ENCODE data around the gene KIAA1549. TPM values are rescaled to one million over a fixed set of nuclear protein-coding genes. Genes with fewer than 3 reads are reported as not detected.
"Not testable (repeated sequence)": the region's sequence is repeated elsewhere in the genome, so short reads cannot be mapped to it uniquely, and the experiment has no call there.

The KIAA1549 gene
- 13.2 TPM for polyA plus RNA-seq (2012; ENCODE audit: insufficient read depth, insufficient read length, low read depth)

DNA sequence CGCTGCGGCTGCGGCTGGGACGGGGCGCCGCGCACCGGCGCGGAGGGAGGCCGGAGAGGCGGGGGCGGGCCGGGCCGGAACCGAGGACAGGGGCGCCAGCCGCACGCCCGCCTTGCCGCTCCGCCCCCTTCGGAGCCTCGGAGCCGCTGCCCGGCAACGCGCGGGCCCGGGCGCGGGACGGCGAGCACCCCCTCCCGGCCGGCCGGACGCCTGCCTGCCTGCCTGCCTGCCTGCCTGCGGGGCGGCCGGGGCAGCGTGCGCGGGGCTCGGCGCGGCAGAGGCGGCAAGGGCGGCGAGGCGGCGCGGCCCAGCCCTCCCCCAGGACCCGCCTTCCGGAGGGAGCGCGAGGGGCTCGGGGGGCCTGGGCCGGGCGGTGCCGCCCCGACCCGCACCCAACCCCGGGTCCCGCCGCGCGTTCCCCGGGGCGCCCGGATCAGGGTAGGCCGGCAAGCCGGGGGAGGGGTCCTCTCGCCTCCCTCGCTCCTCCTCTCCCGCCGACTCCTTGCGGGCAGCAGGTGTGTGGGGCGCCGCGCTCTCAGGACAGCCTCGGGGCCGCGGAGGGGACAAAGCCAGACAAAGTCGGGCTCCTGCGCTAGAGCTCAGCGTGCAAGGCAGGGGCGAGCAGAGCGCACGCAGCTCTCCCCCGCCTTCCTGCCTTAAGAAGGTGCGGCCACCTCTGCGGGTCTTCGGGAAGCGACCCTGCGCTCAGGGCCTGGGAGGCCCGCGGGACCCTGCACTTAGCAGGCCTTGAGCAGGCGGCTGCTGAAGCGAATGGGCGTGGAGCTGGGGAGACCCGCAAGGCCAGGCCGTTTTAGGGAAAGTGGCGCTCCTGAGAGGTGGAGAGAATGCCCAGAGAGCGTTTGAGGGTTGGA is at the start of gene KIAA1549:
KIAA1549 (minus strand) TSS at position 58 of the 872 bp plus-strand sequence. CDS start 120 bp downstream, outside the sequence.
- Histone ChIP-seq H3K36me3 (no peaks in the 10 kb centered on the region), H3K9me3 (no peaks in the 10 kb centered on the region), H3K4me1 (peaks cover 3% of the 10 kb centered on the region; the same call in 1 of the 2 replicates), H3K27me3 (no peaks in the 10 kb centered on the region), H3K4me3 (ENCODE audit: low read depth, low read length) (peak within 1 kb of the TSS; percentile 91)
- TF ChIP-seq, protein P1, sequence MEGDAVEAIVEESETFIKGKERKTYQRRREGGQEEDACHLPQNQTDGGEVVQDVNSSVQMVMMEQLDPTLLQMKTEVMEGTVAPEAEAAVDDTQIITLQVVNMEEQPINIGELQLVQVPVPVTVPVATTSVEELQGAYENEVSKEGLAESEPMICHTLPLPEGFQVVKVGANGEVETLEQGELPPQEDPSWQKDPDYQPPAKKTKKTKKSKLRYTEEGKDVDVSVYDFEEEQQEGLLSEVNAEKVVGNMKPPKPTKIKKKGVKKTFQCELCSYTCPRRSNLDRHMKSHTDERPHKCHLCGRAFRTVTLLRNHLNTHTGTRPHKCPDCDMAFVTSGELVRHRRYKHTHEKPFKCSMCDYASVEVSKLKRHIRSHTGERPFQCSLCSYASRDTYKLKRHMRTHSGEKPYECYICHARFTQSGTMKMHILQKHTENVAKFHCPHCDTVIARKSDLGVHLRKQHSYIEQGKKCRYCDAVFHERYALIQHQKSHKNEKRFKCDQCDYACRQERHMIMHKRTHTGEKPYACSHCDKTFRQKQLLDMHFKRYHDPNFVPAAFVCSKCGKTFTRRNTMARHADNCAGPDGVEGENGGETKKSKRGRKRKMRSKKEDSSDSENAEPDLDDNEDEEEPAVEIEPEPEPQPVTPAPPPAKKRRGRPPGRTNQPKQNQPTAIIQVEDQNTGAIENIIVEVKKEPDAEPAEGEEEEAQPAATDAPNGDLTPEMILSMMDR (IDR thresholded peaks at IDR 0.05; ENCODE audit: low read depth, low read length) = no peak
- peak; percentile 84 for DNase-seq

DNA sequence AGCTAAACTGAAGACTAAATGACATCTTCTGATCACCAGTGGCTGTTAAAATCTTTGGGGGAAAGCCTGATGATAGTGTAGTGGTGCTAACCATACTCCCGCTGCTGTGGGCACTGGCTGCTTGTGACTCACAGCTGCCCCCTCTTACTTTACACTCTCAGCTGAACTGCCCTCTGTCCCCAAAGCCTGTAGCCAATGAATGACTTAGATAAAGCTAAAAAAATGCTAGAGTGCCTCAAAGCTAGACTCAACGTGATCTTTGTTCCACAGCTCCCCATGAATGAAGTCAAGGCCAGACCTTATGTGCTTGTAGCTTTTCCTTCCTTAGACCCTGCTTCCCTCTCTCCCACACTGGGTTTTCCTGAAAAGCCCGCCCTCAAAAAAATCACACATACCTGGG is 48.2 kb upstream of the KIAA1549 start:
- H3K4me3 ChIP-seq (ENCODE audit: low read depth, low read length) = no peak overlapping the region
- no peak for DNase-seq
- H3K4me1 ChIP-seq = no peaks in the 10 kb centered on the region
- no peaks in the 10 kb centered on the region for H3K27me3 ChIP-seq
- TF ChIP-seq, protein P1 (IDR thresholded peaks at IDR 0.05; ENCODE audit: low read depth, low read length) = no peak
- peaks cover 84% of the 10 kb centered on the region for H3K36me3 ChIP-seq
- no peaks in the 10 kb centered on the region for H3K9me3 ChIP-seq

DNA sequence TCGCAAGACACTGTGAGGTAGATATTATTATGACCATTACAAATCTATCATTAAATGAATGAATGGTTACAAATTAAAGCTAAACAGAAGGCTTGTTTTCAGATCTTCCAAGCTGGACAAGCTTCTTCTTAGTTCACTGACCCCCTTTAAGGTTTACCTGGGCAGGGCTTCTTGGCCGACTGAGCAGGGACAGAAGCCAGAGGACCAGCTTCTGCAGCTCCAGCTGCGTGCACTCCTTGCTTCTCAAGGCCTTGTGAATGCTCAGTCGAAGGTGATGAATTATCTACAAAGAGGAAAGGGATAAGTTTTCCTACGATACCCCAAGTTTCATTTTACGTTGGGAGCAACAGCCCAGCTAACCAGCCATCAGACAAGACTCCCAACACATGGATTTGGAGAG is 45.4 kb upstream of the KIAA1549 start:
- H3K27me3 ChIP-seq = no peaks in the 10 kb centered on the region
- H3K36me3 ChIP-seq = peaks cover 70% of the 10 kb centered on the region
- no peaks in the 10 kb centered on the region for H3K4me1 ChIP-seq
- no peaks in the 10 kb centered on the region for H3K9me3 ChIP-seq
- DNase-seq = no peak
- no peak overlapping the region for H3K4me3 ChIP-seq (ENCODE audit: low read depth, low read length)
- TF ChIP-seq, protein P1 (IDR thresholded peaks at IDR 0.05; ENCODE audit: low read depth, low read length) = no peak

DNA sequence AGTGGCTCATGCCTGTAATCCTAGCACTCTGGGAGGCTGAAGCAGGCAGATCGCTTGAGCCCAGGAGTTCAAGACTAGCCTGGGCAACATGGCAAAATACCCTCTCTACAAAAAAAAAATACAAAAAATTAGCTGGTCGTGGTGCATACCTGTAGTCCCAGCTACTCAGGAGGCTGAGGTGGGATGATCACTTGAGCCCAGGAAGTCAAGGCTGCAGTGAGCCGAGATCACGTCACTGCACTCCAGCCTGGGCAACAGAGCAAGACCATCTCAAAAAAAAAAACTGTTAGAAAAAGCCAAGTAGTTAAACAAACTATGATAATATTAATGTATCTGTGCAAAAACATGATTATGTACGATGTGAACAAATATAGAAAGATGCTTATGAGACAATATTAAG is 44.7 kb upstream of the KIAA1549 start:
- not testable (repeated sequence) for H3K27me3 ChIP-seq; H3K4me3 ChIP-seq (ENCODE audit: low read depth, low read length); DNase-seq; H3K4me1 ChIP-seq; H3K9me3 ChIP-seq
- H3K36me3 ChIP-seq = peaks cover 63% of the 10 kb centered on the region

DNA sequence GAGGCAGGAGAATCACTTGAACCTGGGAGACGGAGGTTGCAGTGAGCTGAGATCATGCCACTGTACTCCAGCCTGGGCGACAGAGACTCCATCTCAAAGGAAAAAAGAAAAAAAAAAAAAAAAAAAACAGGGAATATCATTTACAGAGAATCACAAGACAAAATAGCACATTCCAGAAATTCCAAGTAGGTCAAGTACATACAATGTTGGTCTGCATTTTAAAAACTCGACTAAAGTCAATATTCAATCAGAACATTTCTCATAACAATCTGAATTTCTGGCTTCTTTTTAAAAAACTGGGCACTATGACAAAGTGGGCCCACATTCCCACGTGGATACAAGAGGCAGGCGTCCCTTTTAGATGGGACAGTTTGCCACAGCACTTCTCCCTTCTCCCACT is 41.9 kb upstream of the KIAA1549 start:
- H3K9me3 ChIP-seq = no peaks in the 10 kb centered on the region
- DNase-seq = no peak
- H3K27me3 ChIP-seq = no peaks in the 10 kb centered on the region
- no peaks in the 10 kb centered on the region for H3K4me1 ChIP-seq
- peaks cover 50% of the 10 kb centered on the region for H3K36me3 ChIP-seq
- no peak overlapping the region for H3K4me3 ChIP-seq (ENCODE audit: low read depth, low read length)
- TF ChIP-seq, protein P1 (IDR thresholded peaks at IDR 0.05; ENCODE audit: low read depth, low read length) = no peak

DNA sequence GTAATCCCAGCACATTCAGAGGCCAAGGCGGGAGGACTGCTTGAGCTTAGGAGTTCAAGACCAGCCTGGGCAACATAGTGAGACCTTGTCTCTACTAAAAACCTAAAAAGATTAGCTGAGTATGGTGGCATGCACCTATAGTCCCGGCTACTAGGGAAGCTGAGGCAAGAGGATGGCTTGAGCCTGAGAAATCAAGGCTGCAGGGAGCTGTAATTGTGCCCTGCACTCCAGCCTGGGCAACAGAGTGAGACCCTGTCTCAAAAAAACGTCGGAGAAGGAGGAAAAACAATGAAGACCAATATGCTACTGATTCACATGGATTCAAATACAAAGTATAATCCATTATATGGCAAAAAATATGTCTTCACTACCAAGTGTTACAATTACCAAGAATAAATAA is 41.1 kb upstream of the KIAA1549 start:
- DNase-seq = no peak
- H3K4me1 ChIP-seq = no peaks in the 10 kb centered on the region; the same call in 1 of the 2 replicates
- no peaks in the 10 kb centered on the region for H3K27me3 ChIP-seq

More for the DNA sequence above, 41.1 kb upstream of the KIAA1549 start:
- H3K36me3 ChIP-seq = peaks cover 42% of the 10 kb centered on the region
- H3K4me3 ChIP-seq (ENCODE audit: low read depth, low read length) = no peak overlapping the region
- TF ChIP-seq, protein P1 (IDR thresholded peaks at IDR 0.05; ENCODE audit: low read depth, low read length) = no peak
- no peaks in the 10 kb centered on the region for H3K9me3 ChIP-seq
